Muscle layer of duodenum (tissue), 2 donors: ENCODE results near the gene FJX1.

Experiments
- H3K27ac ChIP-seq: one replicate; pipeline ENCODE4 v1.7.0; 2013; ENCODE audit warnings: mild to moderate bottlenecking, low read length
- H3K27me3 ChIP-seq: one replicate; pipeline ENCODE4 v1.7.0; 2013; ENCODE audit warnings: low read depth, mild to moderate bottlenecking, control low read depth, low read length
- H3K36me3 ChIP-seq, 2 donors: one replicate each; pipeline ENCODE4 v1.7.0; 2013; ENCODE audit warnings: low read length in 2 of 2, control low read depth in 1 of 2, mild to moderate bottlenecking in 1 of 2; ENCODE audit not compliant: insufficient read depth in 2 of 2, control insufficient read depth in 1 of 2
- H3K4me1 ChIP-seq, 2 donors: one replicate each; pipeline ENCODE4 v1.7.0; 2013; ENCODE audit warnings: low read length in 2 of 2, mild to moderate bottlenecking in 2 of 2, control low read depth in 1 of 2, moderate library complexity in 1 of 2; ENCODE audit not compliant: insufficient read depth in 2 of 2, control insufficient read depth in 1 of 2
- H3K4me3 ChIP-seq, 2 donors: one replicate each; pipeline ENCODE4 v1.7.0; 2013; ENCODE audit warnings: low read length in 2 of 2, low read depth in 1 of 2, mild to moderate bottlenecking in 1 of 2
- H3K9me3 ChIP-seq, 2 donors: one replicate each; pipeline ENCODE4 v1.7.0; 2013; ENCODE audit warnings: low read length in 2 of 2, control low read depth in 1 of 2, mild to moderate bottlenecking in 1 of 2; ENCODE audit not compliant: control insufficient read depth in 1 of 2
- donor health status: healthy.

FJX1 gene

DNA sequence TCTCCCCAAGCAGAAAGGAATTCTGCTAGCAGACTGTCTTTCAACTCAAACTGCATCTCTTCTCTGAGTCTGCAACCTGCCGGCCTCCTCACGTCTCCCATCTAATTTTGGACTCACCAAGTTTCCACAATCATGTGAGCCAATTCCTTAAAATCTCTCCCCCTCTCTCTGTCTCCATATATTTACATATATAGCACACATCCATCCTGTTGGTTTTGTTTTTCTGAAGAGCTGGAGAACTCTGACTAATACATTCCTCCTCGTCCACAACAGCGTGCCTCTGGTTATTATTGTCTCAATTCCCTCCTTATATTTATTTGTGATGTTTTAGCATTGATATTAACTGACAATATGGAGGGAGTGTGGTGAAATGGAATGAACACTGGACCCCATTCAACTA is 29.6 kb upstream of the FJX1 start:
- Histone ChIP-seq H3K36me3 (no peaks in the 10 kb centered on the region), H3K4me3 (no peak overlapping the region), H3K9me3 (no peaks in the 10 kb centered on the region), H3K4me1 (no peaks in the 10 kb centered on the region), H3K27ac (no peak overlapping the region), H3K27me3 (no peaks in the 10 kb centered on the region)

GRCh38 chr11:35589281-35589680 is 29.0 kb upstream of the FJX1 start:
- H3K9me3 ChIP-seq, result no peaks in the 10 kb centered on the region
- no peaks in the 10 kb centered on the region for H3K4me1 ChIP-seq
- H3K27ac ChIP-seq, result no peak overlapping the region
- no peak overlapping the region for H3K4me3 ChIP-seq
- no peaks in the 10 kb centered on the region for H3K36me3 ChIP-seq
- H3K27me3 ChIP-seq, result no peaks in the 10 kb centered on the region

GRCh38 chr11:35590412-35590811 is 27.8 kb upstream of the FJX1 start:
- Histone ChIP-seq H3K4me1 (no peaks in the 10 kb centered on the region), H3K27me3 (no peaks in the 10 kb centered on the region), H3K4me3 (no peak overlapping the region), H3K36me3 (no peaks in the 10 kb centered on the region), H3K9me3 (no peaks in the 10 kb centered on the region), H3K27ac (no peak overlapping the region)

DNA sequence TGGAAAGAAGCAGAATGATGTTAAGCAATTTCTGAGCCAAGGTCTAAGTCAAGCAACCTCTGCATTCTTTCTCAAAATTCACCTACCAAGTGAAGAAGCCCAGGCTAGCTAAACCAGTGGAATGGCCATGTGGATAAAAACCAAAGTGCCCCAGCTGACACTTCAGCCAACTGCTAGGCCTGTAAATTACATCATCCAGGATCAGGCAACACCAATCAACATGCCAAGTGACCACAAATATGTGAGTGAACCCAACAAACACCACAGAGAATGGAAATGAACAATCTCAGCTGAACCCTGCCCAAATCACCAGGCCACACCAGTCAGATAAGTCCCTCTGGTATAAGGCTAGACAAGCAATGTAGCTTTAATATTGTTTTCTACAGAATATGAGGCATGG is 25.1 kb upstream of the FJX1 start:
- Histone ChIP-seq H3K4me1 (no peaks in the 10 kb centered on the region), H3K4me3 (no peak overlapping the region), H3K9me3 (no peaks in the 10 kb centered on the region), H3K36me3 (no peaks in the 10 kb centered on the region), H3K27ac (no peak overlapping the region), H3K27me3 (no peaks in the 10 kb centered on the region)

- no peaks in the 10 kb centered on the region for H3K36me3 ChIP-seq
- no peaks in the 10 kb centered on the region for H3K27me3 ChIP-seq
- no peaks in the 10 kb centered on the region for H3K4me1 ChIP-seq
- no peak overlapping the region for H3K4me3 ChIP-seq
- H3K27ac ChIP-seq, result no peak overlapping the region
- H3K9me3 ChIP-seq, result no peaks in the 10 kb centered on the region
Measured at GRCh38 chr11:35594680-35595079, 23.6 kb upstream of the FJX1 start.

- Histone ChIP-seq H3K4me3 (no peak overlapping the region), H3K27me3 (no peaks in the 10 kb centered on the region), H3K4me1 (no peaks in the 10 kb centered on the region), H3K27ac (no peak overlapping the region), H3K36me3 (no peaks in the 10 kb centered on the region), H3K9me3 (no peaks in the 10 kb centered on the region)
Measured at GRCh38 chr11:35598254-35599125, 19.8 kb upstream of the FJX1 start.

DNA sequence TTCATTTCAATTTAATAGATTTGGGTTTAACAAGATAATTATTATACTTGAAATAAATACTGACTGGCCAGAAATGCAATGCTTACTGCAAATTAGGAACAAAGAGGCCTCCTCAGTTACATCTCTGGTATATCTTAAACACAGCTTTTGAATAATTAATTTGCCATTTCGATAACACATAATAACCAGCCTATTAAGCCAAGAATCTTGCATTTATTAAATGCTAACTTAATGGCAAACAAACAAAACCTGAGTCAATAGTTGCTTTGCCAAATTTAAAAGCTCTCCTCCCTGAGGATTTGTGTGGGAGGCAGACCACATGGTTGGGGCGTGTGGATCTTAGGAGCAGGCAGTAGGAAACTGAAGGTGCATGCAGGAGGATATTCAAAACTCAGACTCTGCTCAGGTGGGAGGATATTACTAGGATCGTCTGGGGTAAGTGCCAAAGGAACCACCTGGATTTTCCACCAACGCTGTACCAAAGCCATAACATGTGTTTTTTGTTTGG is 17.9 kb upstream of the FJX1 start:
- Histone ChIP-seq H3K9me3 (no peaks in the 10 kb centered on the region), H3K27me3 (no peaks in the 10 kb centered on the region), H3K4me3 (no peak overlapping the region), H3K36me3 (no peaks in the 10 kb centered on the region), H3K4me1 (no peaks in the 10 kb centered on the region), H3K27ac (no peak overlapping the region)

GRCh38 chr11:35602160-35602793 is 16.0 kb upstream of the FJX1 start:
- Histone ChIP-seq H3K4me3 (no peak overlapping the region), H3K9me3 (no peaks in the 10 kb centered on the region), H3K36me3 (no peaks in the 10 kb centered on the region), H3K27ac (no peak overlapping the region), H3K4me1 (no peaks in the 10 kb centered on the region), H3K27me3 (no peaks in the 10 kb centered on the region)

- Histone ChIP-seq H3K4me1 (no peaks in the 10 kb centered on the region), H3K36me3 (no peaks in the 10 kb centered on the region), H3K4me3 (no peak overlapping the region), H3K27ac (no peak overlapping the region), H3K9me3 (no peaks in the 10 kb centered on the region), H3K27me3 (no peaks in the 10 kb centered on the region)
Measured at GRCh38 chr11:35602979-35603378, 15.3 kb upstream of the FJX1 start.

GRCh38 chr11:35605706-35606105 is 12.6 kb upstream of the FJX1 start:
- H3K27me3 ChIP-seq, result no peaks in the 10 kb centered on the region
- H3K4me3 ChIP-seq, result no peak overlapping the region
- no peaks in the 10 kb centered on the region for H3K4me1 ChIP-seq
- H3K36me3 ChIP-seq, result no peaks in the 10 kb centered on the region
- no peaks in the 10 kb centered on the region for H3K9me3 ChIP-seq
- no peak overlapping the region for H3K27ac ChIP-seq

GRCh38 chr11:35606206-35606605 is 12.1 kb upstream of the FJX1 start:
- no peaks in the 10 kb centered on the region for H3K4me1 ChIP-seq
- H3K36me3 ChIP-seq, result no peaks in the 10 kb centered on the region
- no peaks in the 10 kb centered on the region for H3K9me3 ChIP-seq
- no peak overlapping the region for H3K4me3 ChIP-seq
- H3K27ac ChIP-seq, result no peak overlapping the region
- H3K27me3 ChIP-seq, result peaks cover 4% of the 10 kb centered on the region
